Hippocampal formation (tissue), 2 donors: ENCODE measurements around the gene MOXD1.

Experiments
- DNase-seq, 2 donors: peaks; one replicate each; lab custom pipeline; 2025; lab: John Stamatoyannopoulos, UW

Gene MOXD1

DNA sequence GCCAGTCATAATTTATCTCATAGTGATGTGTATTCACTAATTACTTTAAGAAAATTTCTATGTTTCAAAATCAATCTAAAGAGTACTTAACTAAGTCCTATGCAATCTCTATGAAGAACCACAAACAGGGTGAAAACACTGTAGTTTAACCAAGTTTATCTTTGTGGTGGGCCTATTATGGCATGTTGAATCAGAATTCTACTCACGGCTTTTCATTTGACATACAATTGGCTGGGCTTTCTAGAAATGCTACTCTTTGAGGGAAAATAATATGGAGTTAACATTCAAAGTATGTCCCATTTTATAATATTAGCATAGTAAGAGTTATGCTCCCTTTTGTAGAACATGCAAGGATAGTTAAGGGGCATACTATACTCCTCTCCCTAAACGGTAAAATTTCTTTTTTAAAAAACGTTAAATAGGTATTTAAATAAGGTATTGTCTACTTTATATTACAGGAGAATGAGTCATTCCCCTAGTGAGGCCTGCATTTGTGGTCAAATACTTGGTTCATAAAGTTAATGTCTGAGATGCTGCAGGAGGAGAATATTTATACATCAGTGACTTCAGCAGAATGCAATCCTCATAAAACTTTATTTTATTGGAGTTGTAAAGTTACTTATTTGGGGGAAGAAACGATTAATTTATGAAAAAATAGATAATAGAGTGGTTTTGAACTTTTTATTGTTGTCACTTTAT is 1.8 kb downstream of the MOXD1 start:
- no peak for DNase-seq

DNA sequence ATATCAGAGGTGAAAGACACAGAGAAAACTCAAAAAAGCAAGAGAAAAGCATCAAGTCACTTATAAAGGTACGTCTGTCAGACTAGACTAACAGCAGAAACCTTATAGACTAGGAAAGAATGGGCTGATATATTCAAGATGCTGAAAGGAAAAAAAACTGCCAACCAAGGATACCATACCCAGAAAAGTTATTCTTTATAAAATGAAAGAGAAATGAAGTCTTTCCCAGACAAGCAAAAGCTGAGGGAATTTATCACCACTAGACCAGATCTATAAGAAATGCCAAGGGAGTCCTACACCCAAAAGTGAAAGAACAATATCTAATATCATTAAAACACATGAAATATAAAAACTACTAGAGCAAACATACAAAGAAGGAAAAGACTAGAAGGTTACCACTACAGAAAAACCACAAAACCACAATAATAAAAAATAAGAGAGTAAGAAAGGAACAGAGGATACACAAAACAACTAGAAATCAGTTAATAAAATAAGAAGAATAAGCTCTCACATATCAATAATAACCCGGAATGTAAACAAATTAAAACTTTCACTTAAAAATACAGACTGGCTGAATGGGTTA is 6.2 kb downstream of the MOXD1 start:
- DNase-seq: no peak

DNA sequence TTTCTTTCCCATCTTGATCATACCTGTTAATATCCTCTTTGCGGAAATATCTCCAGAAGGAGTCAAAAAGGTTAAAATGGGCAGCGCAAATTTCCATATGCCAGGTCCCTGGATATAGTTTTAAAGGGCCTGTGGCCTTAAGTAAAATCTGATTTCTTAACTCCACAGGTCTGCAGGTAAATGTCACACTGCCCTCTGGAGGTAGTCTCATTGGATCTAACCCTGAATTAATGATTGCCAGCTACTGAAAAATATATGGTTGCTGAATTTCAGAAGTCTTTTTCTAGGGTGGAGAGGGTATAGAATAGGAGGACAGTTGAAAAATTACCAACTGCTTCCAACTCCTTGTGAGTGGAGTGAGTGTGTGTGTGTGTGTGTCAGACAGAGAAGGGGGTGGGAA is 8.5 kb downstream of the MOXD1 start:
- DNase-seq: no peak

DNA sequence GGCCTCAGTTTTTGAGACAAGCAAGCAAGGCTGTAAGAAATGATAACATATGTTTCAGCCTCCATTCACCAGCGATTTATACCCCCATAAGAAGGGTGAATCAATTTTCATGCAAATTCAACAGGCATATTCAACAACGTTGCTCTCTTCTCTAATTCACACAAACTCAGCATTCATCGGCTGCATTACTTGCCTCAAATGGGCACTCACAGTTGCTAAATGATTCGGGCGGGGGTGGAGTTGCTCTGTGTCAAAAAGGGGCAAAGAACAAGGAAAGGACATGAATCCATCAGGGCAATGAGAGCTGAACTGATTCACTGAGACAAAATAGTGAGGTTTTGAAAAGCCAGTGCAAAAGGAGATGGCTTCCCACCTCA is 9.0 kb downstream of the MOXD1 start:
- DNase-seq: no peak

DNA sequence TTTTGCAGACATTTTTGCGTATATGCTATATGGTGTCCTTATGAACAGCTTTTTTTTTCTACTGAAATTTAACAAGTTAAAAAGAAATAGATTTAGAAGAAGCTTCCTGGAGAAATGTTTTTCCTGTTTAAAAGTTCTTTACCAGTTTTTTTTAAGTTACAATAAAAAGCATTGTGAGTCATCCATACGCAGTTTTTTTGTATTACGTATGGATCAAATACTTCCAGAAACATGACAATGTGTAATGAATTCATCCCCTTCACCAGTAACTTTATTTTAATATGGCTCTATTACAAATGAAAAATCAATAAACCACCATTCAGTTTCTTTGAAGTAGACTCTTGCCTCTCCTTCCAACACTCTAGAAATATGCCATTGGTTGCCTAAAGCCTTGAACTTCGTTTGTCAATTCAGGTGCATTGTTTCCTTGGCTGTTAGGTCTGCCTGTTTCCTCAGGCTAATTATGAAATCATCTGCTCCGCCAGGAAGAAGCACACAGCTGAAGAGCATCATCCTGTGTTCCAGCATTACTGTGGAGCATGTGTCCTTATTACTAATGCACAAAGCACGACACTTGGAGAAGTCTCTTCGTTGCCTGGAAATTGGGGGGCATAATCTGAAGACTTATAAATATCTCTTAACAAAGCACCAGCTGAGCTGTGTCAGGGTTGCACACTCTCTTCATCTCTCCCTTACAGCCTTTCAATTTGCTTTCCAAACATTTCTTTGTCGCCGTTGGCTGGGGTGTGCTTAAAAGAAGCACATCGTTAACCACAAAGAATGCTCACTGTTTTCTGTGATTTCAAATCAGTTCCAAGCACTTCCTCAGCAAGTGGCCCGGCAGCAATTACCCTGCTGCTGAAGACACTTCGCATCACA is 9.6 kb downstream of the MOXD1 start:
- DNase-seq: no peak

DNA sequence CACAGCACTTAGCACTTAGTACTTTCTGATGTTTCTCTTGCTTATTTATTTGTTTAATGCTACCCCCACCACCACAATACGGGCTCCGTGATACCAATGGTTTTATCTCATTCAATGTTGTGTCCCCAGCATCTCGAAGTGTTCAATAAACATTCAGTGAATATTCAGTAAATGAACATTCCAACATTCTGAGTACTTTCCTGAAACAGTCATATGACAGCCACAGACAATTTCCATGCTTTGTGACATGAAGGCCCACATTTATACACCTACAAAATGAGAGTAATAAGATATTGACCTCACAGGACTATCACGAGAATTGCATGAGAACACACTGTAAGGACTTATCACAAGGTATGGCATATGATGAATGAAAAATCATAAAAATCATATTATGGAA is 10.8 kb downstream of the MOXD1 start:
- no peak for DNase-seq

DNA sequence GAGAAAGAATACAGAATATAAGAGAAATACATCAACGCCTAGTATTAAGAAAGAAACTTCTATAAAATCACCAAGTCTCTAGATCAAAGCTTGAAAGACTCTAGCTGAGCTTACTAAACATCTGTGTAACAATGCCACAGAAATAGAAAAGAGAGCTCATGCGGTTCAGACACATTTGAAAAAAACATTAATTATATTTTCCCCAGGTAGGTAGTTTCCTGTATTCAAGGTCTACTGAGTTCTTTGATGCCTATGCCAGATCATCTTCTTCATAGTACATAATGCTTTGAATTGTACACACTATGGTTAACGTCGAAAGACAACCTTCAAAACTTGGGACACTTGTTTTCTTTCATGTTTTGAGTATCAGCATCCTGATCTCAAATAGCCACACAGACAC is 11.3 kb downstream of the MOXD1 start:
- no peak for DNase-seq

DNA sequence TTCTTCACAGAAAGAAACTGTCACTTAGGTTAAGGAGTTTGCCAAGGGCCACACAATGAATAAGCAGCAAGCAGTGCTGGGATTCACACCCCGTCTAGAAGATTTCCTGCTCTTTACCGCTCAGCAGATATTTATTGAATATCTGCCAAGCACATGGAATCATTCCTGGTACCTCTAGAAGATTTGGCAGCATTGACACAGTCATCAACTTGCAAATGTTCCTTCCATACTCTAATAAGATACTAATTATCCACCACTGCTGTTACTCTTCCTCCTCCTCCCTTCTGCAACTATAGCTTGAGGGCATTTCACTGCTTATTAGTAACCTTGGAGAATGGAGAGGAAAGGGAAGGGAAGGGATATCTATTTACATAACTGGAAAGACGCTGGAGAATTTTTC is 13.0 kb downstream of the MOXD1 start:
- no peak for DNase-seq

DNA sequence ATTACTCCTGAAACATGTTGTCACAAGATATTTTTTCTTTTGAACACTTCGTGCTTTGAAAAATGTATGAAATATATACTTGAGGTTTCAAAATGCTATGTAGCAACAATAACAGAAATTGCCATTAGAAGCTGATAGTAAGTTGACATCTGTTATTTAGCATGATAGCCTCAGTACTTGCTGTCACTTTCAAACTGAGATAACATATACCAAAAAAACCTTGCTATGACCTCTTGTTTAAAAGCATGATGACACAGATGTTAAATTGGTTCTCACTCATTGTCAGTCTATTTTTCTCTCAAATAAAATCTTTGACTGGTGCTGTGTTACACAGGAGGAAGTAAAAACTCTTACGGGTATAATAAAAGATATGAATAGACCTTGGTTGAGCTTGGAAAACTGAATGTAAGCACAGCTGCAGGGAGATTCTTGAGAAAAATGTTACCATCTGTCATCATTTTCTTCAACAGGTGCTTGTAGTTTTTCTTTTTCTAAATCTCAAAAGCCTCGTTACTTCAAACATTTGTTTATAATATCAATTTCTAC is 18.6 kb downstream of the MOXD1 start:
- no peak for DNase-seq

DNA sequence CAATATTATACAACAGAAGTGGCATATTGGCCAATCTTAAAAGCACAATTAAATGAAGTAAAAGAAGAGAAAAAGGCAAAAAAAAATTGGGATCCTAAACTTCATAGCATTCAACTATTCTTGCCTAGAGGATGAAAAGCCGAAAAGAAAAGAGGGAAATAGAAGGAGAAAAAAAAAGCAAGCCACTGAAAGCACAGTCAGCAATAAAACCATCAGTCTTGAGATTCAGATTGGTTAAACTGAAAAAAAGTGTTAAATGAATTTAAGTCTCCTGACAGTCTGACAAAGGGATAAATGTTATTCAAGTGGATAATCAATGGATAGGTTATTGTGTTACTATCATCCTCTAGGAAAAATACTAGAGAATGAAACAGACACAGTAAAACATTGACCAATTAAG is 19.9 kb downstream of the MOXD1 start:
- no peak for DNase-seq

DNA sequence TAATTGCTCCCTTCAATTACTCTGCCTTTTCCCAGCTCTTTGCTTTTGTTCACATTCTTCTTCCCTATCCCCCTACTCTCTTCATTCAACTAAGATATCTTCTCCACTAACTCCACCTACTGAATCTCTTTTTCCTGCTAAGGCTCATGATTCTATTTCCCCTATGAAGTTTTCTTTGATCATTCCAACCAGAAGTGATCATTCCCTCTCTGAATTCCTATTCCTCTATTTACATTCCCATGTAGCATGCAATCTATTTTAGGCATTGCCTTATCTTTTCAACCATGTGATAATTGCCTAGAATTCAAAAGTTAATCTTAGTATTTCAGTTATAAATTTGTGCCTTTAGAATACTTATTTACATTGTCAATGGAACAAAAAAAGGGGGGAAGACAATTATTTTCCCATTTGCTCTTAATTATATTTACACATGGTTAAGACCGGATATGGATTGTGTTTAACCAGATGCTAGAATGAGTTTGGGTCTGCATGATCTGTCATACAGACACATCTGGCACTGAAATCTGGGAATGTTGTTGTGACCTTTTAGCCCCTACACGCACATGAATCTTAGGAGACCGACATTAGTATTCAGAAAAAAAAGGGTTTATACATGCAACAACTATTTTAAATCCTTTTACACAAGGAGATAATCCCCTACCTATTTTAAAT is 20.8 kb downstream of the MOXD1 start:
- DNase-seq: no peak

DNA sequence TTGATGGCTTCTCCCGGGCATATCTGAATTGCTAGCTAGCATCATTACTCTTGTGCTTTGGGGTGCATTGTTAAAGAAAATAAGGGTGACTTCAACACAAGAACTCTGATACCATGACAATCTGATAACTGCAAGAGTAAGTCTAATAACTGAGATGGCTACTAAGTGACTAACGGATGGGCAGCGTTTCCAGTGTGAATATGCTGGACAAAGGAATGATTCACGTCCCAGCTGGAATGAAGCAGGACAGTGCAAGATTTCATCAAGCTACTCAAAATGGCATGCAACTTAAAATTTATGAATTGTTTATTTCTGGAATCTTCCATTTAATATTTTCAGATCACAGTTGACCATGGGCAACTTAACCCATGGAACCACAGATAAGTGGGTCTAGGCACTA is 31.7 kb downstream of the MOXD1 start:
- peak in 1 of 2 donors; percentile 8 for DNase-seq

DNA sequence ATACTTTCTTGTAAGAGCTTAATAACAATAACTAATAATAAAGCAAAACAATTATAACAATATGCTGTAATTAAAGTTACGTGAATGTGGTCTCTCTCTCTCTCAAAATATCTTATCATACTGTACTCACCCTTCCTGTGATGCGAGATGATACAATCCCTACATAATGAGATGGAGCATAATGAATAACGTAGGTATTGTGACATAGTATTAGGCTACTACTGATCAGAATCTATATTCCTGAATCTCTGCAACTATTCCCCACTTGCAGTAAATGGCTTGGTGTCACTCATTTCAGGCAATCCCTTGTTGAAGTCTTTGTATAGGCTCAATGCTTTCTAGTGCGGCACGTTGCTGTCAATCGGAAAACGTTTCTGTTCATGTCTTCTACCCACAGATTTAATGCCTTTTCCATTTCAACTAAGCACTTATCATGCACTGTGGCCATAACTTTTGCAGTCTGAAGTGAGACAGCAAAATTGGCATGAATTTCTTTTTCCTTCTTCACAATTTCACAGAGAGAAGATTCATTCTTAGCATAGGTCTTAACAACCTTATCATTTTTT is 32.3 kb downstream of the MOXD1 start:
- DNase-seq: no peak

DNA sequence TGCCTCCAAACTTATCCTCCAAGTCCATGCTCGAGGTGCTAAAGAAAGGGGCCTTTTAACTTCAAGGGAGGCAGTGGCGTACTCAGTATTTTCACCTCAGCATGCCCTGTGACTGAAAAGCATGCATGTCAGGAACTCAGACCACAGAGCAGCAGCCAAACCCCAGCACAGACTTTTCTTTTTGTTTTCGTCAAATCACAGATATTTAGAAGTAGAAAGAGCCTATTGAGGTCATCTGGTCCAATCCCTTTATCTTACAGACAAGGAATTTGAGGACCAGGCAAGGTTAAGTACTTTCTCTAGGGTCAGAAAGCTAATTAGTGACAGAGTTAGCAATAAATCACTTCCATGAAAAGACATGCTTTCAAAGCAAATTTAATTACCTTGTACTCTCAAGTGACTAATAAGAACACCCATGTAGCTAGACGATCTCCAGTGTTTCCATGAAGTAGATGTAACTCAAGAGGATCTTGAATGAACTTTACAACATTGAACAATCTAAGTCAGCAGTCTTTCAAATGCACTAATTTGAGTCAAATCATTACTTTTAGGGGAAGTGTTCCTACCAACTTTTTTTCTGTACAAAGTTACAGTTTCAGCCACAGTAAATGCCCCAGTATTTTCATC is 35.9 kb downstream of the MOXD1 start:
- DNase-seq: no peak

DNA sequence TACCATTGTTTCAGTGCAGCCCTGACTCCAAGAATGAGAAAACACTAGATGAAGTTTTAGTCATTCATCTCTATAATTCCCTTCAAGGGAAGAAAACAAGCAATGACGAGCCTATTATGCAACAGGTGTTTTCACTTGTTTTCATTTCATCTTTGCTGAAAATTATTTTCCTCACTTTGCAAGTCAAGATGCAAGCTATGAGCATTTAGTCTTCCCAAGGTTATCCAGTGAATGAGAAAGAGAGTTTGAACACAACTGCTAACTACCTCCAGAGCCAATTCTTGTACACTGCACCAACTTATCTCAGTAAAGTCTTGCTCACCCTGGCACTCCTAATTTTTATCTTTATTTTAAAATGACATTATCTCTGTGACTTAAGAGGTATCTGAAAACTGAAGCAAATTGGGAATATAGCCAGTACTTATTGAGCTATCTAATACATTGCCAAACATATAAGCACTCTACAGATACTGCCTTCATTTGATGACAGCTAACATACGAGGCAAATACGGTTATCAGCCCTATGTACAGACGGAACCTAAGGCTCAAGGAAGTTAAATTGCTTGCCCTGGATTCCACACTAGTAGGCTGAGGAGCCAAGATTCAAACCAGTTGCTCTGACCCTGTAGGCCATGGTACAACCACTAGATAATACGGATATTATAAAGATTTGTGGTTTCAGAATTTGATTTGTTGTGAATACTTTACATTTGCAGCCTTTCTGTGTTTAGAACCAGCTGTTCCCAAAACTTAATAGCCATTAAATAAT is 36.8 kb downstream of the MOXD1 start:
- DNase-seq: no peak

DNA sequence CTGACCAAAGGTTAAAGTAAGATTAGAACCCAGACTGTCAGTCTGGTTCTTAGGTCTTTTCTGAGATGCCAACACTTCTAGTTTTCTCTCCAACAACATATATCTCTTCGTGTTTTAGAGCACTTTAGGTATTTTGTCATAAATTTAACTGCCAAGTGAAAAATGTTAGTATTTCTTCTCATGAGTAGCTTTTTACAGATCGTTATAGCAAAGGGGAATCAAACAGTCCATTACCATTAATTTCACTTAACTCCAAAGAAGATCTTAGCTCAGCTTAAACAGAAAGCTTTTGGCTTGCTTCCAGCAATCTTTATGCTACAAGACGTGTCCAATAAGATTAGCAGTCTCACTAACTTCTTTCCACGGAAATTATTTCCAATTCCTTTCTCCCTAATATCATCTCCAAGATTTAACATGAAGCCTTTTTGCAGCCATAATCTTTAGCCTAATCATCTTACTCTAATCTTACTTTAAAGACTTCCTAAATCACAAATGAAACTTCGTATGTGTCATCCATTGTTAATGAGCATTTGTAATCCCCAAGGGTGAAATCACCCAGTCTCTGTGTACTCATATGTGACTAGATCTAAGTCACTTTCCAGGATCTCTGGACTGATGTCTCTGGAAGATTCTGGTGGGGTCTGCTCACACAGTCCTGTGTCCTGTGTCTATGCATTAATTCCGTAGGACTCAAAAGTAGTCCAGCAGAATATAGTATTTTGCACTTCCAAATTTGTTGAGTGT is 38.7 kb downstream of the MOXD1 start:
- DNase-seq: no peak

DNA sequence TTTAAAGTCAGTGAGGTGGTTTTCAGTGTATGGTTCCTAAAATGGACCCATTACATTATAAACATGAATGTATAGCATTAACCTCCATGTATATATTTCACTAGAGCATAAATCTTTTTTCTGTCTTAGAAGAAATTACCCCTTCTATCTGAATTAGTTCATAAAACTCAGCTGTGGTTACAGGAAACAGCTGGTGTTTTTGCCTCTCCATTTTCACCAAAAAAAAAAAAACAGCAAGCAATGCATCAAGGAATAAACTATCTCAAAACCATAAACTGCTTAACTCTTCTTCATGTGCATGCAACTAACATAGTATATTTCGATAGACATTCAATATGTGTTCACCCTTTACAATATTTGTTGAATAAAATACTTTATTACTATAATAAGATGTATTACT is 40.2 kb downstream of the MOXD1 start:
- no peak for DNase-seq

DNA sequence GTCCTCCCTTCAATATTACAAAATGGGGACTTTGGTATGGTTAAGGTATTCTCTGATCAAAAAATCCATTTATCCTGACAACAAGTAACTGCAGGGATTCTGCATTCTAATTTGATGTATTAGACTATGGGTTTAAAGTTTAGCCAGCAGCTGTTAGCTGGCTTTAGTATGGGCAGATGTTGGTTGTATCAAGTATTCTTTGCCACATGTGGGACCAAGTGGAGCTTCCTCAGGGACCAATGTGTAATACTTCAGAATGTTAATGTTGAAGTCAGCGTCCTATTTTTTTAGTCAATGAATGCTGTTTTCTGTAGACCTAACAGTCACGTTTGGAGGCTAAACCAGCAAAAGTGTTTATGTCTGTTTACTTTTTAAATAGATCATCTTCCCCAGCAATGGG is 41.4 kb downstream of the MOXD1 start:
- no peak for DNase-seq

DNA sequence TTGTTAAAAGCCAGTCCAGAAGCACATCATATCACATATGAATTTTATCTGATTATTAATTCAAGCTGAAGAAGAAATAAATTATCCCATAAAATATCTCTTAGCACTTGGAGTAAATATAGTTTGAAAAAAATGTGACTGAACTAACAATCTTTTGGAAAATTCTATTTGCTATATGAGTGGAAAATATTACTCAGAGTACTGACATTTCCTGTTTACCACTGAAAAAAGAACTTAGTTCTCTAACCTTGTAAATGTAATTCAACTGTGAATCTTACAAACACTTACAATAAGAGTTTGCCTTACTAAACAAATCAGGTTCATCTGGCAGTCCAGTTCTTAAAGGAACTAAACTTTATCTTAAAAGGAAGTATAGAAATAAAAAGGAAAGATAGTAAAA is 44.2 kb downstream of the MOXD1 start:
- DNase-seq: no peak
